HAP-1 (cell line): ENCODE data around the gene TAAR2.

Experiments
- DNase-seq, 2 experiments: peaks; one replicate each; pipeline ENCODE4 v3.0.0-alpha.2; 2016 to 2020; ENCODE audit warnings: low spot score in 2 of 2
- H3K27me3 ChIP-seq: fragments of 250-450 bp; sonication (Bioruptor Pico); 2 replicates; pipeline ENCODE4 v1.5.1; 2020; ENCODE audit warnings: low read depth, mild to moderate bottlenecking, moderate library complexity
- H3K36me3 ChIP-seq: fragments of 250-450 bp; sonication (Bioruptor Pico); replicated peaks from 2 replicates; pipeline ENCODE4 v1.5.1; 2020; ENCODE audit warnings: mild to moderate bottlenecking
- H3K4me1 ChIP-seq: fragments of 250-450 bp; sonication (Bioruptor Pico); 2 replicates; pipeline ENCODE4 v1.5.1; 2020; ENCODE audit warnings: mild to moderate bottlenecking
- H3K4me3 ChIP-seq: fragments of 250-450 bp; sonication (Bioruptor Pico); 2 replicates; pipeline ENCODE4 v1.5.1; 2020; ENCODE audit warnings: mild to moderate bottlenecking, moderate library complexity
- H3K9me3 ChIP-seq: fragments of 250-450 bp; sonication (Bioruptor Pico); 2 replicates; pipeline ENCODE4 v1.5.1; 2020; ENCODE audit warnings: mild to moderate bottlenecking, moderate library complexity
- in situ Hi-C: fragments of 300-500 bp; cut with MboI; formaldehyde crosslinking; loops from 3 replicates; pipeline ENCODE4 v1.14.3; 2020; ENCODE audit warnings: low sequenced_read_pairs, inconsistent platforms, mixed read lengths

TAAR2 gene, protein sequence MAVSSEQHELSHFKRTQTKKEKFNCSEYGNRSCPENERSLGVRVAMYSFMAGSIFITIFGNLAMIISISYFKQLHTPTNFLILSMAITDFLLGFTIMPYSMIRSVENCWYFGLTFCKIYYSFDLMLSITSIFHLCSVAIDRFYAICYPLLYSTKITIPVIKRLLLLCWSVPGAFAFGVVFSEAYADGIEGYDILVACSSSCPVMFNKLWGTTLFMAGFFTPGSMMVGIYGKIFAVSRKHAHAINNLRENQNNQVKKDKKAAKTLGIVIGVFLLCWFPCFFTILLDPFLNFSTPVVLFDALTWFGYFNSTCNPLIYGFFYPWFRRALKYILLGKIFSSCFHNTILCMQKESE

DNA sequence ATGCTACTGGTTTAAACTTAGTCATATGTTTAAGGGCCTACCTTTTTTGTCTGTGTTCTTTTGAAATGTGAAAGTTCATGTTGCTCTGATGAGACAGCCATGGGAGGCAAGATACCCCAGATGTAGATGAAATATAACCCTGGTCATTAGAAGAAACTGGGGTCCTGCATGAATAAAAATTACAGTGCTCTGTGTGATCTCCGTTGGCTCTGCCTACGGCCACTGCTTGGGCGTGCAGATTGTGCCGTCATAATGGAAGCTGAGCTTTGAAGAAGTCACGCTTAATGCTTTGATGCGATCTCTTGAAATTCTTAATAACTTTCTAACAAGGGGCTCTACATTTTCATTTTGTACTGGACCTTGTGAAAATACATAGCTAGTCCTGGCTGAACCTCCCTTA, at the start of gene TAAR2:
TAAR2 (minus strand) TSS at position 101 of the 400 bp plus-strand sequence; CDS start at position 101, 0 bp downstream.
- Histone ChIP-seq H3K36me3 (no peaks in the 10 kb centered on the region), H3K4me1 (peaks cover 6% of the 10 kb centered on the region), H3K9me3 (no peaks in the 10 kb centered on the region), H3K27me3 (peaks cover 6% of the 10 kb centered on the region; the same call in 1 of the 2 replicates), H3K4me3 (no peak within 1 kb of the TSS)
- in situ Hi-C loops, result no loop called here
- no peak for DNase-seq

DNA sequence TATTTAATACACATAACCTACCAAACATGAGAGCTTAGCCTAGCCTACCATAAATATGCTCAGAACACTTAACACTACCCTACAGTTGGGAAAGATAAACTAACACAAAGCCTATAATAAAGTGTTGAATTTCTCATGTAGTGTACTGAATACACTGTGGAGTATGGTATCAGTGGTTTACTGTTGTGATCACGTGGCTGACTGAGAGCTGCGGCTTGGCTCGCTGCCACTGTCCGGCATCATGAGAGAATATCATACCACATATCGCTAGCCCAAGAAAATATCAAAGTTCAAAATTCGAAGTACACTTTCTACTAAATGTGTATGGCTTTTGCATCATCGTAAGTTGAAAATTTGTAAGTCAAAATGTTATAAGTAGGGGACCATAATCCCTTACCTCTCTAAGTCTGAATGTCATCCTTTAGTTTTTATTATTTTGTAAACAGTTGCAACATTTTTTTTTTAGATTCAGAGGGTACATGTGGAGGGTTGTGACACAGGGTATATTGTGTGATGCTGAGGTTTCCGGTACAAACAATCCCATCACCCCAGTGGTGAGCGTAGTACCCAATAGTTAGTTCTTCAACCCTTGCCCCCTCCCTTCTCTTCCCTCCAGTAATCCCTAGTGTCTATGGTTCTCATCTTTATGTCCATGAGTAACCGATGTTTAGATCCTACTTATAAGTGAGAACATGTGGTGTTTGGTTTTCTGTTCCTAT, 49.5 kb upstream of the TAAR2 start:
- Histone ChIP-seq H3K36me3 (no peaks in the 10 kb centered on the region), H3K4me3 (no peak overlapping the region), H3K9me3 (no peaks in the 10 kb centered on the region), H3K4me1 (no peaks in the 10 kb centered on the region), H3K27me3 (peaks cover 2% of the 10 kb centered on the region; the same call in 1 of the 2 replicates)
- in situ Hi-C loops, result no loop called here
- no peak for DNase-seq

- Histone ChIP-seq H3K36me3 (no peaks in the 10 kb centered on the region), H3K4me3 (no peak overlapping the region), H3K27me3 (peaks cover 2% of the 10 kb centered on the region; the same call in 1 of the 2 replicates), H3K9me3 (no peaks in the 10 kb centered on the region), H3K4me1 (no peaks in the 10 kb centered on the region)
- DNase-seq, result no peak
- in situ Hi-C loops, result no loop called here
Observed at GRCh38 chr6:132671295-132671694, 47.2 kb upstream of the TAAR2 start.

GRCh38 chr6:132669690-132670291, 45.7 kb upstream of the TAAR2 start:
- in situ Hi-C loops, result no loop called here
- DNase-seq, result peak in 1 of 2 experiments; percentile 67

DNA sequence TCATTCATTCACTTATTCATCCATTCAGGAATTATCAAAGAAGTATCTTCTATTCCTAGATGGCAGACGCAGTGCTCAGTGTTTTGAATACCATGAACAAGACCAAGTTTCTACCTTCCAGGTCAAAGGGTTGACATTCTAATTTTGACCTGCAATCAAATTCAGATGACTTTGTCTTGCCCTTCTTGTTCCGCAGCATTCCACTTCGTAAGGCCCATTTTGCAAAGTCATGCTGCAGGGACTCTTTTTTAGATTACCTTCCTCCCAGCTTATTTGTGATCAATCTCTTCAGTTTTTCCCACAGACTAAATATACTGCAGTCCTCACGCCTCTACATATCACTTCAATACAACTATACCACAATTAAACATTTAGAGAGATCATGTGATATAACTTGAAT, 42.0 kb upstream of the TAAR2 start:
- Histone ChIP-seq H3K4me3 (no peak overlapping the region), H3K4me1 (no peaks in the 10 kb centered on the region), H3K9me3 (no peaks in the 10 kb centered on the region), H3K36me3 (no peaks in the 10 kb centered on the region), H3K27me3 (peaks cover 2% of the 10 kb centered on the region; the same call in 1 of the 2 replicates)
- DNase-seq, result no peak
- in situ Hi-C loops, result no loop called here

More at GRCh38 chr6:132669690-132670291, 45.7 kb upstream of the TAAR2 start:
- peaks cover 2% of the 10 kb centered on the region; the same call in 1 of the 2 replicates for H3K27me3 ChIP-seq
- no peaks in the 10 kb centered on the region for H3K9me3 ChIP-seq
- no peaks in the 10 kb centered on the region for H3K36me3 ChIP-seq
- H3K4me3 ChIP-seq, result no peak overlapping the region
- no peaks in the 10 kb centered on the region for H3K4me1 ChIP-seq

GRCh38 chr6:132664309-132665034, 40.4 kb upstream of the TAAR2 start:
- H3K4me3 ChIP-seq, result no peak overlapping the region
- no peak for DNase-seq
- no peaks in the 10 kb centered on the region for H3K9me3 ChIP-seq
- no peaks in the 10 kb centered on the region for H3K36me3 ChIP-seq
- in situ Hi-C loops, result no loop called here
- no peaks in the 10 kb centered on the region for H3K4me1 ChIP-seq
- no peaks in the 10 kb centered on the region for H3K27me3 ChIP-seq

GRCh38 chr6:132663661-132664060, 39.6 kb upstream of the TAAR2 start:
- in situ Hi-C loops, result no loop called here
- no peaks in the 10 kb centered on the region for H3K36me3 ChIP-seq

GRCh38 chr6:132661906-132662305, 37.8 kb upstream of the TAAR2 start:
- Histone ChIP-seq H3K27me3 (no peaks in the 10 kb centered on the region; the same call in 1 of the 2 replicates), H3K4me3 (no peak overlapping the region), H3K9me3 (no peaks in the 10 kb centered on the region), H3K4me1 (no peaks in the 10 kb centered on the region), H3K36me3 (no peaks in the 10 kb centered on the region)
- DNase-seq, result no peak
- in situ Hi-C loops, result no loop called here

More at GRCh38 chr6:132663661-132664060, 39.6 kb upstream of the TAAR2 start:
- Histone ChIP-seq H3K27me3 (no peaks in the 10 kb centered on the region; the same call in 1 of the 2 replicates), H3K4me3 (no peak overlapping the region), H3K9me3 (no peaks in the 10 kb centered on the region), H3K4me1 (no peaks in the 10 kb centered on the region)
- no peak for DNase-seq

- Histone ChIP-seq H3K4me3 (no peak within 1 kb of the TSS), H3K36me3 (no peaks in the 10 kb centered on the region), H3K9me3 (no peaks in the 10 kb centered on the region), H3K27me3 (peaks cover under 1% of the 10 kb centered on the region; the same call in 1 of the 2 replicates), H3K4me1 (no peaks in the 10 kb centered on the region)
- DNase-seq, result no peak
- in situ Hi-C loops, result no loop called here
Observed at GRCh38 chr6:132659082-132659481, 35.0 kb upstream of the TAAR2 start, which contains the start of gene TAAR1. TSS of gene TAAR1 (minus strand) at chr6:132659182. CDS start at chr6:132646003, 13,179 bp downstream.

DNA sequence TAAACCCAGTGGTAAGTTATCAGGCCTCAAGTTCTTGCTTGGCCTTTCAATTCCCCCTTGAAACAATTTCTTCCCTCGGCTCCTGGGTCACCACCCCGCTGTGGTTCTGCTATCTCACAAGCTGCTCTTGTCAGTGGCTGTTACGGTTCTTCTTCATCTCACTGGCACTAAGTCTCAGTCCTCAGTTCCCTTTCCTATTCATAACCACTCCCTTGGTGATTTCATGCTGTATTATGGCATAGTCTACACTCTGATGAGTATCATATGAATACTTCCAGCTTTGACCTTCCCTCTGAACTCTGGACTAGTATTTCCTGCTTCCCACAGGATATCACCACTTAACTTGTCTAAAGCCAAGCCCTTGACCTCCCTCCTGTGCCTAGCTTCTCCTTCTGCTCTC, 27.0 kb upstream of the TAAR2 start:
- Histone ChIP-seq H3K27me3 (peaks cover 4% of the 10 kb centered on the region; the same call in 1 of the 2 replicates), H3K4me1 (no peaks in the 10 kb centered on the region), H3K9me3 (no peaks in the 10 kb centered on the region), H3K4me3 (no peak overlapping the region), H3K36me3 (no peaks in the 10 kb centered on the region)
- in situ Hi-C loops, result no loop called here
- no peak for DNase-seq

- Histone ChIP-seq H3K4me3 (no peak overlapping the region), H3K36me3 (no peaks in the 10 kb centered on the region), H3K9me3 (no peaks in the 10 kb centered on the region), H3K4me1 (no peaks in the 10 kb centered on the region), H3K27me3 (peaks cover 4% of the 10 kb centered on the region; the same call in 1 of the 2 replicates)
- in situ Hi-C loops, result no loop called here
- no peak for DNase-seq
Observed at GRCh38 chr6:132650429-132650828, 26.4 kb upstream of the TAAR2 start.

GRCh38 chr6:132648828-132649227, 24.8 kb upstream of the TAAR2 start:
- DNase-seq, result no peak
- H3K36me3 ChIP-seq, result no peaks in the 10 kb centered on the region
- no peaks in the 10 kb centered on the region for H3K9me3 ChIP-seq
- peaks cover under 1% of the 10 kb centered on the region; the same call in 1 of the 2 replicates for H3K27me3 ChIP-seq
- no peaks in the 10 kb centered on the region for H3K4me1 ChIP-seq
- no peak overlapping the region for H3K4me3 ChIP-seq
- in situ Hi-C loops, result no loop called here

DNA sequence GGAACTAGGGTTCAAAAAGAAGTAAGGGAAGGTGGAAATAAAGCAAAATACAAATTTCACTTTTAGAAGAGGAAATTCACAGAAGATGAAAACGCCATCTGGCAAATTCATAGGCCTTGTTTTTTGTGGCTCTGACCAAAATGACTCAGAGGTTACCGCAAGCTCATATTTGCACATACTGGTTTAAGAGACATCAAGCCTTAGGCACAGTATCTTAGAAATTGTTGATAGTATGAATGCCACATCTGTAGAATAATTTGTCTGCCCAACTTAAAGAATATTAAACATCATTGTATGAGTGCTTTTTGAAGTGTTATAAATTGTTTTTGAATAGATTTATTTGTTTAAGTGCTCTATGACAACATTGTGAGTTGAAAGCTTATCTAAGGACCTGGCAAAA, 24.3 kb upstream of the TAAR2 start:
- in situ Hi-C loops, result no loop called here
- H3K4me1 ChIP-seq, result no peaks in the 10 kb centered on the region
- no peak for DNase-seq
- H3K36me3 ChIP-seq, result no peaks in the 10 kb centered on the region
- no peaks in the 10 kb centered on the region; the same call in 1 of the 2 replicates for H3K27me3 ChIP-seq
- no peak overlapping the region for H3K4me3 ChIP-seq
- no peaks in the 10 kb centered on the region for H3K9me3 ChIP-seq
